Keratinocyte (primary cell): Measurements from ENCODE around the gene ALG6.
"Not testable (repeated sequence)": the region's sequence is repeated elsewhere in the genome, so short reads cannot be mapped to it uniquely, and the experiment has no call there.

ENCODE experiments used
- CTCF ChIP-seq, 3 experiments: IDR thresholded peaks in 1 of 3; conservative IDR thresholded peaks in 1 of 3; optimal IDR thresholded peaks in 1 of 3; 2 replicates in 2 of 3; 3 replicates in 1 of 3; pipeline versions ENCODE3 to v1.5.1; 2011; ENCODE audit warnings: low read length in 3 of 3, mild to moderate bottlenecking in 3 of 3, moderate library complexity in 2 of 3, control low read depth in 1 of 3, inconsistent platforms in 1 of 3; ENCODE audit not compliant: insufficient read depth in 2 of 3; ENCODE audit errors: extremely low read depth in 1 of 3
- EZH2 ChIP-seq: IDR thresholded peaks from one replicate; pipeline ENCODE4 v1.6.1; 2012; ENCODE audit warnings: inconsistent platforms, mild to moderate bottlenecking, low read length, moderate library complexity

GRCh38 chr1:63356234-63356633, 11.2 kb upstream of the ALG6 start:
- not testable (repeated sequence) for TF ChIP-seq CTCF (optimal IDR thresholded peaks at IDR 0.05 in 1 of 3, IDR thresholded peaks at IDR 0.05 in 1 of 3, conservative IDR thresholded peaks at IDR 0.05 in 1 of 3; ENCODE audit: extremely low read depth in 1 of 3, insufficient read depth in 2 of 3, low read length in 3 of 3); EZH2
